Fibroblast of lung (primary cell): ENCODE data around the gene MIPOL1. TPM values are rescaled to one million over a fixed set of nuclear protein-coding genes. Genes with fewer than 3 reads are reported as not detected.

ENCODE experiments used
- DNase-seq, 2 donors: peaks; one replicate each; pipeline versions ENCODE4 v3.0.0 to v3.0.0-alpha.2; 2010; ENCODE audit warnings: low read depth in 2 of 2
- H2AFZ ChIP-seq: 2 replicates; pipeline ENCODE4 v1.5.1; 2012; ENCODE audit warnings: low read length, control low read depth, inconsistent platforms
- H3K27ac ChIP-seq: 2 replicates; pipeline ENCODE4 v1.5.1; 2011; ENCODE audit warnings: low read length, control low read depth; ENCODE audit not compliant: insufficient read depth
- H3K27me3 ChIP-seq: 2 replicates; pipeline ENCODE4 v1.5.1; 2011; ENCODE audit warnings: mild to moderate bottlenecking, low read length; ENCODE audit not compliant: control insufficient read depth, insufficient read depth
- H3K36me3 ChIP-seq: 2 replicates; pipeline ENCODE4 v1.5.1; 2011; ENCODE audit warnings: low read length; ENCODE audit not compliant: control insufficient read depth, insufficient read depth
- H3K4me1 ChIP-seq: 2 replicates; pipeline ENCODE4 v1.5.1; 2011; ENCODE audit warnings: low read length; ENCODE audit not compliant: control insufficient read depth, insufficient read depth; ENCODE audit errors: extremely low read depth
- H3K4me2 ChIP-seq: 2 replicates; pipeline ENCODE4 v1.5.1; 2011; ENCODE audit warnings: low read length, control low read depth; ENCODE audit not compliant: insufficient read depth; ENCODE audit errors: extremely low read depth
- H3K4me3 ChIP-seq, 4 experiments: fragments of 200-600 bp in 1 of 4; sonication (generic) in 1 of 4; replicated peaks in 1 of 4; 2 replicates each; pipeline ENCODE4 v1.5.1; 2011 to 2016; ENCODE audit warnings: low read length in 4 of 4, low read depth in 3 of 4, mild to moderate bottlenecking in 3 of 4, control low read depth in 2 of 4, inconsistent platforms in 1 of 4, mixed read lengths in 1 of 4; ENCODE audit not compliant: insufficient read depth in 1 of 4; ENCODE audit errors: control extremely low read depth in 1 of 4
- H3K79me2 ChIP-seq: 2 replicates; pipeline ENCODE4 v1.5.1; 2012; ENCODE audit warnings: mild to moderate bottlenecking, low read length, inconsistent platforms; ENCODE audit not compliant: control insufficient read depth, insufficient read depth
- H3K9ac ChIP-seq: 2 replicates; pipeline ENCODE4 v1.5.1; 2011; ENCODE audit warnings: mild to moderate bottlenecking, low read length, control low read depth; ENCODE audit not compliant: insufficient read depth
- H3K9me3 ChIP-seq: 2 replicates; pipeline ENCODE4 v1.5.1; 2012; ENCODE audit warnings: low read depth, low read length; ENCODE audit not compliant: control insufficient read depth, insufficient read depth
- H4K20me1 ChIP-seq: 2 replicates; pipeline ENCODE4 v1.5.1; 2011; ENCODE audit warnings: low read length; ENCODE audit not compliant: control insufficient read depth, insufficient read depth; ENCODE audit errors: extremely low read depth
- CTCF ChIP-seq, 2 donors: IDR thresholded peaks in 1 of 2; conservative IDR thresholded peaks in 1 of 2; 1 replicate in 1 of 2; 2 replicates in 1 of 2; pipeline ENCODE4 v1.5.1; 2011 to 2012; ENCODE audit warnings: low read length in 2 of 2, control low read depth in 1 of 2, inconsistent platforms in 1 of 2, low read depth in 1 of 2, mild to moderate bottlenecking in 1 of 2
- EZH2 ChIP-seq: IDR thresholded peaks from 2 replicates; pipeline ENCODE4 v1.5.1; 2012; ENCODE audit warnings: low read length, control low read depth, mild to moderate bottlenecking; ENCODE audit errors: missing control alignments
- polyA plus RNA-seq, 2 donors: library from polyadenylated mRNA; depleted of rRNA in 1 of 2; stranded (reverse) in 1 of 2; unstranded in 1 of 2; fragments of >200 nt; gene quantifications; 2 replicates each; pipeline ENCODE4 v1.2.1, GENCODE V29; 2011 to 2012; ENCODE audit warnings: missing spikeins in 1 of 2
- total RNA-seq: library from RNA; depleted of rRNA; stranded (reverse); fragments of >200 nt; gene quantifications from 2 replicates; pipeline ENCODE4 v1.2.1, GENCODE V29; 2014

MIPOL1 gene
- total and polyA plus RNA-seq, 2 donors (not counting 1 experiment from before 2014, with no cell fraction given): 6.4 to 8.6 TPM

- no peak overlapping the region for H3K27ac ChIP-seq
- H3K9me3 ChIP-seq: no peaks in the 10 kb centered on the region
- TF ChIP-seq EZH2: no peak
- TF ChIP-seq CTCF (conservative IDR thresholded peaks at IDR 0.05 in 1 of 2, IDR thresholded peaks at IDR 0.05 in 1 of 2; ENCODE audit: low read depth in 1 of 2, low read length in 2 of 2): no peak
- no peak overlapping the region for H3K4me2 ChIP-seq
- DNase-seq: no peak
- H3K4me3 ChIP-seq: no peak overlapping the region
- no peak overlapping the region for H2AFZ ChIP-seq
- no peaks in the 10 kb centered on the region for H4K20me1 ChIP-seq
- H3K9ac ChIP-seq: no peak overlapping the region
- H3K27me3 ChIP-seq: no peaks in the 10 kb centered on the region
- no peaks in the 10 kb centered on the region for H3K36me3 ChIP-seq
- H3K4me1 ChIP-seq: no peaks in the 10 kb centered on the region
- no peaks in the 10 kb centered on the region for H3K79me2 ChIP-seq
These were observed 299.7 kb downstream of the MIPOL1 start for GRCh38 chr14:37497422-37497821.

- Histone ChIP-seq H3K4me2 (no peak overlapping the region), H3K9me3 (no peaks in the 10 kb centered on the region), H3K27ac (no peak overlapping the region), H3K4me3 (no peak overlapping the region), H3K79me2 (no peaks in the 10 kb centered on the region), H3K36me3 (no peaks in the 10 kb centered on the region), H3K4me1 (no peaks in the 10 kb centered on the region), H3K27me3 (no peaks in the 10 kb centered on the region), H4K20me1 (no peaks in the 10 kb centered on the region), H3K9ac (no peak overlapping the region), H2AFZ (no peak overlapping the region)
- no peak for DNase-seq
- no peak for TF ChIP-seq CTCF (conservative IDR thresholded peaks at IDR 0.05 in 1 of 2, IDR thresholded peaks at IDR 0.05 in 1 of 2; ENCODE audit: low read depth in 1 of 2, low read length in 2 of 2)
These were observed 304.1 kb downstream of the MIPOL1 start for GRCh38 chr14:37501877-37502276.

GRCh38 chr14:37508503-37508902, 310.8 kb downstream of the MIPOL1 start:
- no peak overlapping the region for H3K4me3 ChIP-seq
- no peaks in the 10 kb centered on the region for H3K27me3 ChIP-seq
- no peak for TF ChIP-seq CTCF (conservative IDR thresholded peaks at IDR 0.05 in 1 of 2, IDR thresholded peaks at IDR 0.05 in 1 of 2; ENCODE audit: low read depth in 1 of 2, low read length in 2 of 2)
- no peak for TF ChIP-seq EZH2
- H3K27ac ChIP-seq: no peak overlapping the region
- H3K4me2 ChIP-seq: no peak overlapping the region
- no peaks in the 10 kb centered on the region for H3K4me1 ChIP-seq
- no peaks in the 10 kb centered on the region for H3K9me3 ChIP-seq
- DNase-seq: peak in 1 of 2 donors; percentile 8
- H3K9ac ChIP-seq: no peak overlapping the region
- no peaks in the 10 kb centered on the region for H4K20me1 ChIP-seq
- no peaks in the 10 kb centered on the region for H3K36me3 ChIP-seq
- no peak overlapping the region for H2AFZ ChIP-seq
- H3K79me2 ChIP-seq: no peaks in the 10 kb centered on the region
